Activated naive CD4-positive, alpha-beta T cell treated with Interleukin-2 at 50 U/mL for 16 hours (primary cell): ENCODE results near the gene PGM5.

Source experiments
- DNase-seq: peaks from one replicate; pipeline ENCODE4 v3.0.0-alpha.2; 2020

PGM5 gene

DNA sequence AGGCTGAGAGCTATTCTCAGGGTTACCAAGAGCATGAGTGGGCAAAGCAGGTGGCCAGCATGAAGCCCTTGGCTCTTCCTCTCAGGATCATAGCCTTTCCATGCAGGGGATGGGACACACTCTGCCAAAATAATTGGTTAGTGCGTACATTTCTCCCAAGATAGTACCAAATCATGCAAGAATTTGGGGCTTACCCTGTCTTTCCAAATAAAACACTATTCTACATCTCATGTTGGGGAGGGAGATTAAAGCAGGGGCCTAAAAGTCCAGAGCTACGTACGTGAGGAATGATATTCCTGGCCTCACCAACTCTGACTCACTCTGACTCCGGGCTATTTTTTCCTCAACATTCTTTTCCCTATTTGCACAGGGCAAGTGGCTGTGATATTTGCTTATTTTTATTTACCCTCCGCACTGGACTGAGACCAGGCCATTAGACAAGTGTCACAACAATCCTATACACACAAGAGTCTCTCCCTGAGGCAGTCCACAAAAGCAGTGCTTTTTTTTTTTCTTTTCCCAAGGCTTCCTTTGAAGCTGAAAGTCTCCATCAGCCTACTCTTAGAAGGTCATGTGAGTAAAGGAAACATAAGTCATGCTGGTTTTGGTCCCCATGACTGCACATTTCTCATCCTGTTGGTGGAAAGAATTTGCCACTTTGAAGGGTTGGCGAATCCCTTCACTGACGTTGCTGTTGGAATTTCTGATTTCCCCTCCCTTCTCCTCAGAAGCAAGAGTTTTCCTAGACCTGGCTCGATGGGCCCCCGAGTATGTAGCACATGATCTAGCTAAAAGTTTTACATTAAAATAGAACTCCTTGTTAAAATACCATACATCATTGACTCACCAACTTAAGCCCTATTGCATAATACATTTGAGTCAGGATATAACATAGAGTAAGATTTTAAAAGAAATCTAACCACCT, 144.3 kb downstream of the PGM5 start:
- DNase-seq = no peak

DNA sequence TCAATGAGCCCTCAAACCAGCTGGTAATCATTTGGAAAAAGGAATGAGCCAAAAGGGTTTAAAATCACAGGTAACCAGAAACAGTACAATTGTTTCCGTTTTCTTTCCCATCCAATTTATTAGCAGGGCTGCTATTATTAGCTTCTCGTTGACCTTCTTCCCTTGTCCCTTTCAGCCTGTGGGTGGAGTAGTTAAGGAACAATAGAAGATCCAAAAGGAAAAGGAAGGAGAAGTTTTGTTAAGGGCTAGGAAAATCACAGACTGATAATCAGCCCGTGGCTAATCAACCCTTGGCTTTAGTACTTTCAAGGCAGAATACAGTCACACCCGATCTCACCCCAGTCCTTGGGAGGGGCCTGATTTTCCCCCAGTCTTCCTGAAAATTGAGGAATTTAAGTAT, 145.9 kb downstream of the PGM5 start:
- no peak for DNase-seq

DNA sequence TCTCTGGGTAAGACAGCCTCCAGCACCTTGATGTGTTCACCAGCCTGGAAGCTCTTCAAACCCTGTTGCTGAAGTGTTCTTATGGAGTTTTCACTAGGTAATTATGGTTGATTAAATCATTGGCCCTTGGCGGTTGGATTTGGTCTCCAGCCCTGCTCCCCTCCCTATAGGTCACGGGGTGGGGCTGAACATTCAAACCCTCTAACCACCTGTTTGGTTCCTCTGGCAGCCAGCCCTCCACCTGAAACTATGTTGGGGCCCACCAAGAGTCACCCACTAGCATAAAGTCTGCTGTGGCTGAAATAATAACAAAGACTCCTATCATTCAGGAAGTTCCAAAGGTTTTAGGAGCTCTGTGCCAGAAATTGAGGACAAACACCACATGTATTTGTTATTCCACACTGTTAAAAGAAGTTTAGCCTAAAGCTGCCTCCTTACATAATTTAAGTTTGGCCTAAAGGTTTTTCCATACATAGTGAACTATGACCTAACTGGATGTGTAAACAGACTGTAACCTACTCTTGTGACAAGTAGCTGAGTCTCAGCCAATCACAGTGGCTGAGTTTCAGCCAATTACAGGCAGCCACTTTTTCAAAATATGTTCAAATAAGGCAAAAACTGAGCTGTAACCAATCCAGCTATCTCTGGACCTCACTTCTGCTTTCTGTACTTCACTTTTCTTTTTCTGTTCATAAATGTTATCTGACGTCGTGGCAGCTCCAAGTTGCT, 149.4 kb downstream of the PGM5 start:
- DNase-seq = no peak

DNA sequence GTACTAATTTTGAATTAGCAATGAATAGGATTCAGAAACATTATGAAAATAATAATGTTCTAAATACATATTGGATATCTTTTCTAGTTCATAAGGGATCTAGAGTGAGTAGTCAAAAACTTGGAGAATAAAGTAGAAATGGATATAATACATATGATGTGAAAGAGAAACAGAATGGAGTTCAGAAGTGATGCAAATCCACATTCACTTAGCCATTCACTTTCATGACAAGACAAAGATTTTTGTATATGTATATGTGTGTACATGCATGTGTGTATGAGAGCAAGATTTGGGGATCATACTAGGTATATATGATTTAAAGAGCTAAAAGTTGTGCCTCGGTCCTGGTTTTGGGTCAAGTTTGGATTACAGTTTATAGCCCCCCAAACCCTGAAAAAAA, 150.1 kb downstream of the PGM5 start:
- no peak for DNase-seq

DNA sequence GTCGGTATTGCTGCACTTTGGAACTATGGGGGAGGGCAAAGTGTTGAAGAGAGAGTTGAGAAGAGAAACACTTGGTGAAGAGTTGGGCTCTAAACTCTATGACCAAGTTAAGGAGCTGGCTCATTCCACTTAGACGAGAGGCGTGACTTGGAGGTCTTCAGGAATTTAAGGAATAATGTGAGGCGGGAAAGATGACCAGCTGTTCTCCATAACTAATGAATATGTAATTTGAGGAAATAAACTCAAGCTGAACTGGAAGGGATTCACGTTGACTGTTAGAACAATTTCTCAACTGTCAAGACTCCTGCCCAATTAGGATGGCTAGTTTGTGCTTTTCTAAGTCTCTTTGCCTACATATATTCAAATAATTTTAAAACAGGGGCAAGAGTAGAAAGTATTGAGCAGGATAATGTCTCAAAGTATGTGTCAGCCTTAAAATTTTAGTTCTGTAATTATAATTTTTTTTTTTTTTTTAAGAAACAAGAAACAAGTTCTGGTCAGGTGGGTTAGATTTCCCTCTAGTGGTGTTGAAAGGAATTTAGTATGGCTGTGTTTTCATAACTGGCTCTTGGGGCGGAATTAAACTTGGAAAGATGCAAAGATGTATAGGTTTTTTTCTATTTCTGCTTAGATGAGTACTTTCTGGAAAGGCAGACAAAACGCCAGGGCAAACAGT, 150.9 kb downstream of the PGM5 start:
- DNase-seq = no peak

DNA sequence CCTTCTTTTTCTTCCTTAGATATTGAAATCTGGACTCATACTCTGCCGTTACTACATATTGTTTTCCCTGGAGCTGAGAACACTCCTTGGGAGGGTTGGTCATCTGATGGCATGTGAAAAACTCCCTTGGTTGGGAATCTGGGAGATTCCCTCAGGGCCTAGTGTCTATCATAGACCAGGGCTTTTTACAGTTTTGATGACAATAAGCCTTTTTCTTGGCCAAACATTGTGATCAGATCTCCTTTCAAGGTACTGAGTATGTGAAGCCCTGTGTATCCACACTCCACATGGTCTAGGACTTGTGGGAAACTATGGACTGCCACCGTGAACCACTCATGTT, 151.4 kb downstream of the PGM5 start:
- no peak for DNase-seq

DNA sequence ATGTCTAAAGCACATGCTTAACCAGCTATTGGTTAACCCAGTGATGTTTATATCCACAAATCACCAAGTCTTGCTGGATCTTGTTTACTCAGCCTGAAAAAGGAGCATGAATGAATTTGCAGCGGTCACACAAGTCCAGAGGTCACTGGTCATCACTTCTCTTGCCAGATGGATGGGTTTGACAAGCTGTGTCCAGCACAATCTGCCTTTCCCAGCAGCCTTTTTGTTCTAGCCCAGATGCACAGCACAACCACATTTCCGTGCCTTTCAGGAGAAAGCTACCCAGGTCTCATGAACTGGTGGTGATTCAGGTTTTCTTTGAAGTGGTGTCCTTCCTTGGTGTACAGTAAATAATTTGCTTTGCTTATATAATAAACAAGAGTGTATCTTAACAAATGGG, 152.1 kb downstream of the PGM5 start:
- no peak for DNase-seq

DNA sequence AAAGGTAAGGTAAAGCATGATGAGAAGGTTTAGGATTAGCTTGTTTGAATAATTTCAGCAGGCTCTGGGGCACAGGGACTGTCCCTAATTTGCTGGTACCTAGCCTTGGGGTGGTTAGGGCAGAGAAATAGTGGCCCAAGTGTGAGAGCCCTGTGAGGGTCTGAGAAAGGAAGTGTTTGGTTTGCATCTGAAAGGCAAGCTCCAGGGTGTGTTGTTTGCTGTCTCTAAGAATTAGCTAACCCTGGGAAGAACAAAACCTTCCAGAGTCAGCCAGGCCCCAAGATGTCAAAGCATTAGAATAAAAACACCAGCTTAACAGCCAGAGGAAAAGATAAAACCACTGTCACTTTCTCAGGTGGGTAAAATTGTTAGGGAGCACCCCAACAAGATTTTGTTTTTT, 153.3 kb downstream of the PGM5 start:
- no peak for DNase-seq

DNA sequence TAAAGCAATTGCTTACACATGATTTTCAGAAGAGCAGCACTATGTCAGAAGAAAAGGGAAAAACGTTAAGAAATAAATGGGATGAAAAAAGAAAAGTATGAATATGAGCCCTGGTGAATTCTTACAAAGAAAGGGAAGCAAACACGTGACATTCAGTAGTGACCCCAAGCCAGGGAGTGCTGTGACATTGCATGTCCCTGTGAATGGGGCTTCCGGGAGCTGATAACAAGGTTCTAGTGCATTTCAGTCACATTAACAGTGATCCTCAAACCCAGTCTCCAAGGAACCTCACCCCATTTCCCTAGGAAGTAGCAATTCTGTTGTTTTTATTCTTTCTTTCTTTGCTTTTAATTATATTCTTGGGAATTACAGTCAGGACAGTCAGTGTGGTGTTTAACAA, 157.0 kb downstream of the PGM5 start:
- DNase-seq = no peak

DNA sequence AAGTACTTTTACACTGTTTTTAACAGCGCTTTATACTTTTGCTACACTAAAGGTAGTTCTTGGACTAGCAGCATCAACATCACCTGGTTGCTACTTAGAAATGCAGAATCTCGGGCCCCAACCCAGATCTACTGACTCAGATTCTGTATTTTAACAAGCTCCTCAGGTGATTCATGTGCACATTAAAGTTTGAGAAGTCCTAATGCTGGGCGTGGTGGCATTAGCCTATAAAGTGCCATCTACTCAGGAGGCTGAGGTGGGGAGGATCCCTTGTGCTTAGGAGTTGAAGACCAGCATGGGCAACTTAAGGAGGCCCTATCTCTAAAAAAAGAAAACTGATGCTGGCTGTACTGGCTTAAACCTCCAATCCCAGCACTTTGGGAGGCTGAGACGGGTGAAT, 157.6 kb downstream of the PGM5 start:
- no peak for DNase-seq

DNA sequence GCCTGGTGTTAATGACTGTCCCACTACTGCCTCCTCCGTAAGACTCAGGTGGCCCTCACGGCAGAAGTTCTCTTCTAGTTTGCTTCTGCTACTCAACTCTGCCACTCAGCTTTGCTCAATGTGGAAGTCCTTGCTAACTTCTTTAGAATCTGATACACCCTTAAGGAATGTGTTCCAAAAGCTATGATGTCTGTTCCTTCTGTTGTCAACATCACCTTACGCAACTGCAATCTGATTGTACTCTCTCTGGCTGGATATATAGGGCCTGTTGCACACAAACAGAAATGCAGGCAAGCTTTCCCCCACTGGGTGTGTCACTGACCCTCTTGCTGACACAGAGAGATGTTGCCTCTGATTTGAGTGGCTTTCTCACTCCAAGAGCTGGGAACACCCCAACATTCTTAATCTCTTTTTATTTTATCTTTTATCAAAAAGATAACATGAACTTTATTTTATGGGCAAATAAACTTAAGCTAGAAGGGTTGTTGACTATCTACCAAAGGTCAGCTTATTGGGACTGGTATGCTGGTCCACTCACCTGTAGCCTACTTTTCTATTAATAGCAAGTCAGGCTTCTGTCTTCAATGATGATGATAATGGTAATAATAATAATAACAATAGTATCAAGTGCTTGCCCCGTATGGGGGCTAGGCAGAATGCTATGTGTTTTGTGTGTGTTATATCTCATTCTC, 159.1 kb downstream of the PGM5 start:
- DNase-seq = no peak

DNA sequence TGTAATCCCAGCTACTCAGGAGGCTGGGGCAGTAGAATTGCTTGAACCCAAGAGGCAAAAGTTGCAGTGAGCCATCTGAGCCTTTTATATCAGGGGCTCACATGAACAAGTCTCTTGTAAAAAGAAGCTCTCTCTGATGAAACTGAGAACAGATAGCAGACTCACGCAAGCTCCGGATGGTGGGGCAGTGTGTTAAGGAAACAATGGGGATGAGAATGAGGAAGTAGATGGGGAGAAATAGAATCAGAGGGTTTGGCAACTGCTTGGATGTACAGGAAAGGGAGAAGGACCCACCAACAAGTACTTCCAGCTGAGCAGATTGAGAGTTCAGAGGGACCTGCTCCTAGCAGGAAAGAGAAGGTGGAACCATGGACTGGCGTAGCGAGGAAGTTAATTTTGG, 165.7 kb downstream of the PGM5 start:
- DNase-seq = no peak

DNA sequence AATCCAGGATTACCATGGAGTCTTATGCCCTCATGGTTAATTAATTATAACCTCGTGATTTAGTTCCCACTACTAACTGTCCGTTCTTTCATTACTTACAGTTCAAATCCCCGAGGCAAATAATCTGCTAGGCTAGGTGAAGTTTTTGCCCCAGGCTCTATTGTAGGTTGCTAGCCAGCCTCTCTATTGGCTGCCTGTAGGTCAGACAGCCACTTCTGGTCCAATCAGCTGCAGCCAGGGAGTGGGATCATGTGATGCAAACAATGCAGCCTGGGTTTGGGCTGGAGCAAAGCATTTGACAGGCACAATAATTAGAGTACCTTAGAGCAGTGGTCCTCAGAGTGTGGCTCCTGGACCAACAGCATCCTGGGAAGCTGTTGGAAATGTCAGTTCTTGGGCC, 166.5 kb downstream of the PGM5 start:
- DNase-seq = no peak

DNA sequence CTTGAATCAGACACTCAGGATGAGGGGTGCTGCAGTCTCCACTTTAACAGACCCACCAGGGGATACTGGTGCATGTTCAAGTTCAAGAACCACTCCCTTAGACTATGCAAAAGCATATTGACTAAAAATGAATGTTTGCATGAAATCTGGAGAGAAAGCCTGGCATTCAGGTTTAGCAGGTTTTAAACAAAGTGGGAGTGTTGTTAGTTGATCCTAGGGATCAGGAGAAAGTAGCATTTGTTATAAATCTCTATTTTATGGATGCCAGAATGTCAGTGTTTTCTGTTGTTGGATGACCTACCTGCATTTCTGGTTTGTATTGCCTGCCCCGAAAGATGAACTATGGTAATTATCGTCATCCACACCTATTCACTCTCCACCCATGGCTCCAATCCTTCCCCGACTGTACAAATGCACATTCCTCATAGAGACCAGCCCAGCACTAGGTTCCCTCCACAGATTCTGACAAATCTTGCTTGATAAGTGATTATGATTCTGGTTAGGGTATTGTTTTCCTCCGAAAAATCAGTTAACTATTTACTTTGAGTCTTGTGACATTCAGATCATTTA, 167.0 kb downstream of the PGM5 start:
- no peak for DNase-seq

DNA sequence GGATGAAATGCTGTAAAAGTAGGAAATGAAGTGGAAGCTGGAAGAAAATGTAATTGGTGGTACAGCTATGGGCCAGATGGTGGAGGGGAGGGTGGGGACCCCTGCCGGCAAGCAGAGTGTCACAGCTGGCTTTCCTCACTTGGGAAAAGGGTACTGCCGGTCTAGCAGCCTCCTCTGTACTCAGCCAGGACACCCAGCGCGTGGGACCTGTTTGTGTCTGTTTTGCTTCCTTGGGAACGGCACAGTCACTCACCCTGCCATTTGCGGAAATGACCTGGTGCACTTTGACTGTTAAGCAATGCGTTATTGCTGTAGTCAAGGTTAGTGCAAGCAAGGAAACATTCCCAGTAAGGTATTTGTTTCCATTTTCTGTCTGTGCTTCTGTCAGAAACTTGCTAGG, 174.2 kb downstream of the PGM5 start:
- DNase-seq = no peak

DNA sequence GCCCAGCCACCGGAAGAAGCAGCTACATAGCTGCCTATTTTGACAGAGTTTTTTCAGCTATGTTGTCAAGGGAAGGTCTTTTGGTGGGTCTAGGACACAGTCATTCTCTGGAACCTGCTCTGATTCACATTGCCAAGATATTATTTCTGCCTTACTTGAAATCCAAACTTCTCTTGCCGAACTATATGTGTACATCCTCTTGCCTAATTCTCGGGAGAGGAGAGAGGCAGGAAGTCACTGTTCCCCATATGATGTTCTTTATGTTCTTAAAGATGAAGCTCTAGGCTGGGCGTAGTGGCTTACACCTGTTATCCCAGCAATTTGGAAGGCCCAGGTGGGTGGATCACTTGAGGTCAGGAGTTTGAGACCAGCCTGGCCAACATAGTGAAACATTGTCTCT, 175.7 kb downstream of the PGM5 start:
- DNase-seq = no peak

DNA sequence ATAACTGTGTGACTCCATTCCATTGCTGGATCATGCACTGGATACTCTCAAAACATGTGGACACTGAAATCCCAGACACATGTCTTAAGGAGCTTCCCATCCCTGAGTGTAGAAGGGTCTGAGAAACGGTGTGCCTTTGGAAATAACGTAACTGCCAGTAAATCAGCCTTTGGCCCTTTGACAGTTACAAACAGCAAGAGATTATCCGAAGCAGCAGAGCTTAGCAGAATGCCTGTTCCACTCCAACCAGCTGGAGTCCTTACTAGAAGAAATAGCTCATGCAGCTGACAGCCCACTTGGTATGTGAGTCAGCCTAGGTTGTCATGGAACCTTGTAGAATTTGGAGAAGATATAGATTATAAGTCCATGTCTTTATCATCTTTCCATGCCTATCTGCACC, 177.3 kb downstream of the PGM5 start:
- DNase-seq = no peak

DNA sequence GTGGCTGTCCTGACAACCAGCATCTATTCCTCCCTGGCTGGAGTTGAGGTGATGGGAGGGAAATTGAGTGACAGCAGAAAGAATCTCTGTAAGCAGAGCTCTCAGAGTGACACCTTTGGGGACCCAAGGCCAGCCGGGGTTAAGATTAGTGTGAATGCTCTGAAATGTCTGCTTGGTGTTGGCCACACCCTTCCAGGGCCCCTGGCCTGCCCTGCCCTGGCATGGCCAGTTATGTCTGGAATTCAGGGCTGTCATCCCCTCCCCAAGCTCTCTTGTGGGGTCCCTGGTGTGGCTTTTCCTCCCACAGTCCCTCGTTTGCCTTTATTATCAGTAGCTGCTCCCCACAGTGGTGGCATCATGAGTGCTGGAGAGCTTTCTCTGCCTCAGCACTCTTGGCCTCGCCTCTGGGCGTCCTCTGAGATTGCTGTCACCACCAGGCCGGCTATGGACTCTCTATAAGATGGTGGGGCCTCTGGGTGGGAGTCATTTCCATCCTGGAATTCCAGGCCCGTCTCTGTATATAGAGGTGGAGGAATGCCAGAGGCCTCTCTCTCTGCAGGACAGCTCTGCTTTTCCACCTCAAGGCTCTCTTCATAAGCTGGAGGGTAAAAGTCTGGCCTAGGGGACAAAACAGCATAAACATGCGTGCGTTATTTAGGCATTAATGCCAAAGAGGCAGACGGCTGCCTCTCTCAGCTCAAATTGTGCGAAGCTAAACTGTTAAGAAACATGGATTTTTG, 180.6 kb downstream of the PGM5 start:
- DNase-seq = no peak

DNA sequence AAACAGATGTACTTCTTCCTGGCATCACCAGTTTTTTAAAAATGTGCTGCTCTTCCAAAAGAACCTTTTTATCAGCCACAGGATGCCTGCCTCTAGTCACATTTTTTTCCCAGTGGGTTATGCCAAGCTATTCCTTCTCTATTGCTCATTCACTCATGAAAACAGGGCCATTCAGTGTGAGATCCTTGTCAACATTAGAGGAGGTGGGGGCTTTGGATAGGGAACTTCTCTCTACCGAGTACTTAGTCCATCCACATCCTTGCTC, 181.1 kb downstream of the PGM5 start:
- DNase-seq = no peak

DNA sequence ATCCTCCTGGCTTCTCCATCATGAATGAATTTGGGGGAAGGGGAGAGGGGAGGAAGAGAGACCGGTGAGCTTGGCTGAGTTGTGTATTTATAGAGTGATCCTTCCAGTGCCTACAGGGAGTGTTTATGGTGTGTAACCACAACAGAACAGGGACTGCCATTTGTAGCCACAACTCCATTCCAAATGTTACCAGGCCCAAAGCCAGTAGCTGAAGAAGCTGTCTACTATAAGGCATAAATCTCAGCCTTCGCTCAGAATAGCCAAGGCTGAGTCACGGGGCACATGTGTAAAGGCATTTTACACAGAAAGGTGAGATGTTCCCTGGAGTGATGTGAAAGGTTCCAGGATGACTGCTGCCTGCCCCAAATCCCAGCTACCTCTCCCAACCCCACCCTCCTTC, 181.8 kb downstream of the PGM5 start:
- no peak for DNase-seq

DNA sequence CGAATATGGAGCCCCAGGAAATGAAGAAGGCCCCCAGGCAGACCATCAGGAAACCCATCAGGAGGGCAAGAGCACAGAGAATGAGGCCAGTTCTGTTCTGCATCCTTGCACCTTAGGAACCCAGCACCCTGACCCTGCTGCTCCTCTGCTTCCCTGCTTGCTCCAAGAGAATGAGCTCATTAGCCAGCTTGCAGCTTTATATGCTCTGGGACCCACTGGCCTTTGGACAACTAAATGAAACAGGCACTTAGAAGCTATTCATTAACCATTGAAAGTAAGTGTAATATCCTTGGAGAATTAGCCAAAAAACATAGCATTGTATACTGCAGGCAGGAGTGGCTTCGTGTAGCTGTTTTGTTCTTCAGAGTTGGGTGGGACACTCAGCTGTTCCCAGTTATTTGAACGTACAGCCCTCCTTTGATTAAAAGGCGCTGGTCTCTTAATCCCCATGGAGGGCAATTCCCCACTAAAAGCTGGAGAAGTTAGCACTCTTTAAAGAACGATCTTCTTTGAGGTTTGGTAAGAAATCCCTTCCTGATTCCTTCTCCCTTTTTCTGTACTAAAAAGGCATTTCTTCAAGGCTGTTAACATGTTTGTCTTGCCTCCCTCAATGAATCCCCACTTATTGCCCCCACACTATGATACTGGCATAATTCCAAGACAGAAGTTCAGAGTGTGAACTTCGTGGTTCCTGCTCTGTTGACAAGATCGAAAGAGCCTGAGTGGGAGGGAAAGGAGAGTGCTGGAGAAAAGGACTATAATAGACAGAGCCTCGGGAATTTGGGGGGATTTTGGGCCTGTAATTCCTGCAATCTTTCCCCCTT, 184.5 kb downstream of the PGM5 start, which contains the start of gene TMEM252:
TSS of gene TMEM252 (minus strand) at position 172 of the 824 bp plus-strand sequence. CDS start at position 103, 69 bp downstream.
- no peak for DNase-seq

DNA sequence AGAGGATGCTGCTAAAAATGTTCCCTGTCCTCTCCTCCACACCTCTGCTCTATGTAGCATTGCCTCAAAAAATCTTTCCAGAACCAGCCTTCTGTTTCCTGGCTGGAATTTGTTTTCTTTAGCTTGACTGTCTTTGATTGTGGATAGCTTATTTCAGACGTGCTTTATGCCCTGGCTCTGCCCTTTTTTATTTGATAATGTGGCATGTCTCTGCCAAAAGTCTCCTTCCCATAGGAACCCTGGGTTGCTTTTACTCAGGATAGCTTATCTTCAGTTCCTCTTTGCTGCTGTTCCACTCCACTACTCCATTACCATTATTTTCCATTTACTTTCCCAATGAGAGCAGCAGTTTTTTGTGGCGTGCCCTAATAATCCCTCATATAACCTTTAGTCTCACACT, 185.2 kb downstream of the PGM5 start:
- no peak for DNase-seq
